Astrocyte of the spinal cord (primary cell): ENCODE data around the gene RPGRIP1L.

ENCODE experiments used
- DNase-seq: peaks from one replicate; pipeline ENCODE4 v3.0.0; 2011; ENCODE audit warnings: low read depth, low spot score
- H3K4me3 ChIP-seq: 2 replicates; pipeline ENCODE4 v1.5.1; 2011; ENCODE audit warnings: low read depth, mild to moderate bottlenecking, low read length, moderate library complexity
- CTCF ChIP-seq: IDR thresholded peaks from 2 replicates; pipeline ENCODE4 v1.5.1; 2012; ENCODE audit warnings: low read depth, mild to moderate bottlenecking, low read length, inconsistent platforms
- in situ Hi-C: cut with HindIII; loops from 2 replicates; pipeline ENCODE4 v1.10.0; 2017; ENCODE audit warnings: low sequenced_read_pairs

Gene RPGRIP1L

GRCh38 chr16:53672461-53672860 lies 31.2 kb downstream of the RPGRIP1L start:
- no peak overlapping the region for H3K4me3 ChIP-seq
- no peak for TF ChIP-seq CTCF
- in situ Hi-C loops: no loop called here
- DNase-seq: no peak

GRCh38 chr16:53668869-53669268 lies 34.8 kb downstream of the RPGRIP1L start:
- no peak for DNase-seq
- no peak overlapping the region for H3K4me3 ChIP-seq
- TF ChIP-seq CTCF: no peak
- in situ Hi-C loops: no loop called here

DNA sequence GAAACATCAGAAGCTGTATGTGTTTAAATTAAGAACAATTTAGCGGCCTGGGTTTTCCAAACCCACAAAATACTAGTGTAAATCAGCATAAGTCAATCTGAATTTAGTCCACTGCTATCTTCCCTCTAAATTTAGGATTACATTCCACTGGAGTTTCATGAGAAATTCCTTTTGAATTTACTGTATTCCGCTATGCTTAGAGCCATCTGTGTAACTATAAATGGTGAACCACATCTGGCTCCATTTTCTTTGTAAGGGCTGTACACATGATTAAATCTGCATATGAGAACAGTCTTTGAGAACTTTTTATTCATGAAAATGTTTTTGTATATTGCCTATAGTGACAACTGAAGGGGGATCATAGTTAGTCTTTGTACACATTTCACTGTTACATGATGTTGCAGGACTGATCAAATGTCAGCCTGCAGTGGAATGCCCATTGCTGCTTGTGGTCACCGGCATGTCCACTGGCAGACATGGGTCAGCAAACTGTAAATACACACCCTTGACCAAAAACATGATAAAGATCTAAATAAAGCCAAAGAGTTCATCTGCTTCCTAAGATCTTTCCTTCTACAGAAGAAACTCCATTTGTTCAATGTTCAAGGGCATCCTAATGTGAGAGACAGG lies 36.8 kb downstream of the RPGRIP1L start:
- TF ChIP-seq CTCF: no peak
- in situ Hi-C loops: no loop called here
- DNase-seq: no peak
- H3K4me3 ChIP-seq: no peak overlapping the region

- DNase-seq: peak; percentile 92
- in situ Hi-C loops: no loop called here
- no peak for TF ChIP-seq CTCF
- no peak overlapping the region for H3K4me3 ChIP-seq
Measured at GRCh38 chr16:53664724-53665345, 38.8 kb downstream of the RPGRIP1L start.

- no peak for TF ChIP-seq CTCF
- no peak for DNase-seq
- in situ Hi-C loops: no loop called here
- no peak overlapping the region for H3K4me3 ChIP-seq
Measured at GRCh38 chr16:53662072-53662471, 41.6 kb downstream of the RPGRIP1L start.

- no peak overlapping the region for H3K4me3 ChIP-seq
- DNase-seq: no peak
- no peak for TF ChIP-seq CTCF
- in situ Hi-C loops: no loop called here
Measured at GRCh38 chr16:53654946-53655345, 48.7 kb downstream of the RPGRIP1L start.
